Prostate gland (tissue), 2 donors: ENCODE data around the gene COPE. TPM values are rescaled to one million over a fixed set of nuclear protein-coding genes. Genes with fewer than 3 reads are reported as not detected.

Experiments
- DNase-seq: peaks from one replicate; pipeline ENCODE4 v3.0.0-alpha.2; 2019; ENCODE audit warnings: low spot score
- H3K27ac ChIP-seq, 2 donors: fragments of 200-600 bp; sonication (generic); 2 replicates each; pipeline ENCODE4 v1.5.1; 2017 to 2019
- H3K27me3 ChIP-seq: fragments of 200-600 bp; sonication (generic); replicated peaks from 2 replicates; pipeline ENCODE4 v1.5.1; 2019; ENCODE audit not compliant: insufficient read depth
- H3K36me3 ChIP-seq, 2 donors: fragments of 200-600 bp; sonication (generic); 1 replicate in 1 of 2; 2 replicates in 1 of 2; pipeline versions ENCODE4 v1.5.1 to v1.8.1; 2017 to 2019
- H3K4me1 ChIP-seq: fragments of 200-600 bp; sonication (generic); replicated peaks from 2 replicates; pipeline ENCODE4 v1.5.1; 2019
- H3K4me3 ChIP-seq, 2 donors: fragments of 200-600 bp; sonication (generic); 2 replicates each; pipeline ENCODE4 v1.5.1; 2017 to 2019
- H3K9me3 ChIP-seq: fragments of 200-600 bp; sonication (generic); 2 replicates; pipeline ENCODE4 v1.5.1; 2017
- POLR2A ChIP-seq: fragments of 450-650 bp; IDR thresholded peaks from one replicate; pipeline ENCODE4 v1.6.1; 2016; ENCODE audit warnings: antibody characterized with exemption, mild to moderate bottlenecking
- POLR2AphosphoS5 ChIP-seq: sonication (generic); formaldehyde crosslinking; IDR thresholded peaks from one replicate; pipeline ENCODE4 v1.6.1; 2017; ENCODE audit warnings: antibody characterized with exemption
- WGBS: methylation state at CpG from one replicate; pipeline ENCODE4 v1.1.5; 2018; 5-methylcytosine and 5-hydroxymethylcytosine counted together
- intact Hi-C: fragments of 100-400 bp; cut with DNase I; formaldehyde crosslinking; loops from one replicate; pipeline ENCODE4 v1.14.2; 2022
- total RNA-seq, 2 donors: library from RNA; depleted of rRNA; stranded (reverse); fragments of >200 nt; gene quantifications; one replicate each; pipeline ENCODE4 v1.1.0, GENCODE V29; 2016
- TF ChIP-seq, protein P1 (sequence below), 4 experiments: fragments of 200-600 bp in 2 of 4; fragments of 450-650 bp in 2 of 4; sonication (generic) in 2 of 4; IDR thresholded peaks; 1 replicate in 3 of 4; 2 replicates in 1 of 4; pipeline ENCODE4 v1.5.1; 2016 to 2019; ENCODE audit warnings: antibody characterized with exemption in 4 of 4, mild to moderate bottlenecking in 2 of 4, moderate library complexity in 2 of 4

The COPE gene
- total RNA-seq, 2 donors from 2014 or later = 402 to 553 TPM

DNA sequence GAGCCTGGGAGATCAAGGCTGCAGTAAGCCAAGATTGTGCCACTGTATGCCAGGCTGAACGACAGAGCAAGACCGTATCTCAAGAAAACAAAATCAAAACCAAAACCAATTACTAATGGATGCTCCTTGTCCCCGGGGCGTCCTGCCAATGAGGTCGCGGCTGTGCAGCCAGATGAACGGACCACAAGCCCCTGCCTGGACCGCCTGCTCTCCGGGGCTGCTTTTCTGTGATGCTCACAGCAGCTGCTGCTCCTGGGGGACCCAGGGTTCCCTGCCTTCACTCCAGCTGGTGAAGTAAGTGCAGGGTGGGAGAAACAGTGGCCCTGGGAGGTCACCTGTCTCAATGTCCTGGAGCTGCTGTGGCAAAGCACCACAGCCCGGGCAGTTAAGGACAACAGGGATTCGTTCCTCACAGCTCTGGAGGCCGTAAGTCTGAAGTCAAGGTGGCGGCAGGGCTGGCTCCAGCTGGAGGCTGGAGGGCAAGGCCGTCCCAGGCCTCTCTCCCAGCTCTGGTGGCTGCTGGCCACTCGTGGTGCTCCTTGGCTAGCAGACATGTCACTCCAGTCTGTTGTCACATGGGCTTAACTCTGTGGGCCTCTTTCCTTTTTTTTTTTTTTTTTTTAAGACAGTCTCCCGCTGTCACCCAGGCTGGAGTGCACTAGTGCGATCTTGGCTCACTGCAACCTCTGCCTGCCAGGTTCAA is 10.1 kb downstream of the COPE start:
- WGBS = 92% methylated on average over 17 of the region's 17 CpGs
- intact Hi-C loops = no loop called here

DNA sequence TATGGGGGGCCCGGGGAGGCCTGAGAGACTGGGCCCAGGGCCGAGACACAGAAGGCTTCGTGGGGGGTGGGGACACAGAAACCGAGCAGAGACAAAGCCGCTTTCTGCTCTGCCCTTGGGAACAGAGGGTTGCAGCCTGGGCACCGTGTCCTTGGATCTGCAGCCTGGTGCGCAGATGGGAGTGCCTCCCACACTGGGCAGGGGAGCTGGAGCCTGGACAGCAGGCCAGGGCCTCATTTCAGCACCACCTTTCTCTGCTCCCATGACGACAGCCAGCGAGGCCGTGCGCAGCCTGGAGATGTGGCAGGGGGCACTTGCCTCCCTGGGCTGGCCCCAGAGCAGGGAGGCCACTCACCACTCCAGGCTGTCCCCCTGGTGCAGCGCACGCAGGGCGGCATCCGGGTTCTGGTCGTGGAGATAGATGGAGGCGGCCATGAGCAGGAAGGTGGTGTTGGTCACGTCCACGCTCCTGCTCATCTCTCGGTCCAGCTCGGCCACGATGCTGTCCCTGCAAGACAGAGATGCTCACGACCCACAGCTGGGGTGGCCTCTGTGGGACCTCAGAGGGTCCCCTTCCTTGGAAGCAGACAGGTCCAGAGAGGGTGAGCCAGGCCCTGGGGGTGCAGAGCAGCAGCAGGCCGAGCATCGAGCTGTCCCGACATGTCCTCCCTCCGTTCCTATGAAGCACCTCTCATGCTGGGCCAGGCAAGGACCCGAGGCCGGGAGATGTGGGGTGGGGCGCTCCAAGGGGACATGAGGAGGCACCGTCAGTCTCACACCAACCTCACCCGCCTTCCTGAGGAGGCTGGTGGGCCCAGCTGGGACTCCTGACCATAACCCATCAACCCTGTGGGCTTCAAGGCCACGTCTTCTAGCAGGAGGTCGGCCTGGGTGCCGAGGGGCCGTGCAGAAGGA is 12.3 kb downstream of the COPE start:
- intact Hi-C loops = no loop called here
- Histone ChIP-seq H3K27ac (no peak overlapping the region), H3K36me3 (peaks cover 0 to 5% of the 10 kb centered on the region in 2 donors), H3K9me3 (no peaks in the 10 kb centered on the region), H3K4me1 (no peaks in the 10 kb centered on the region), H3K4me3 (no peak overlapping the region), H3K27me3 (no peaks in the 10 kb centered on the region)
- WGBS = 87% methylated on average over 27 of the region's 36 CpGs
- TF ChIP-seq POLR2AphosphoS5 (no peak), POLR2A (no peak)
- TF ChIP-seq, protein P1, sequence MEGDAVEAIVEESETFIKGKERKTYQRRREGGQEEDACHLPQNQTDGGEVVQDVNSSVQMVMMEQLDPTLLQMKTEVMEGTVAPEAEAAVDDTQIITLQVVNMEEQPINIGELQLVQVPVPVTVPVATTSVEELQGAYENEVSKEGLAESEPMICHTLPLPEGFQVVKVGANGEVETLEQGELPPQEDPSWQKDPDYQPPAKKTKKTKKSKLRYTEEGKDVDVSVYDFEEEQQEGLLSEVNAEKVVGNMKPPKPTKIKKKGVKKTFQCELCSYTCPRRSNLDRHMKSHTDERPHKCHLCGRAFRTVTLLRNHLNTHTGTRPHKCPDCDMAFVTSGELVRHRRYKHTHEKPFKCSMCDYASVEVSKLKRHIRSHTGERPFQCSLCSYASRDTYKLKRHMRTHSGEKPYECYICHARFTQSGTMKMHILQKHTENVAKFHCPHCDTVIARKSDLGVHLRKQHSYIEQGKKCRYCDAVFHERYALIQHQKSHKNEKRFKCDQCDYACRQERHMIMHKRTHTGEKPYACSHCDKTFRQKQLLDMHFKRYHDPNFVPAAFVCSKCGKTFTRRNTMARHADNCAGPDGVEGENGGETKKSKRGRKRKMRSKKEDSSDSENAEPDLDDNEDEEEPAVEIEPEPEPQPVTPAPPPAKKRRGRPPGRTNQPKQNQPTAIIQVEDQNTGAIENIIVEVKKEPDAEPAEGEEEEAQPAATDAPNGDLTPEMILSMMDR (IDR thresholded peaks at IDR 0.05) = no peak
- DNase-seq = no peak

More for the DNA sequence above, 10.1 kb downstream of the COPE start:
- Histone ChIP-seq H3K27ac (no peak overlapping the region), H3K27me3 (no peaks in the 10 kb centered on the region), H3K36me3 (peaks cover 0 to 5% of the 10 kb centered on the region in 2 donors), H3K9me3 (no peaks in the 10 kb centered on the region), H3K4me3 (no peak overlapping the region), H3K4me1 (no peaks in the 10 kb centered on the region)
- no peak for DNase-seq
- TF ChIP-seq POLR2A = no peak
- no peak for TF ChIP-seq POLR2AphosphoS5
- TF ChIP-seq, protein P1 (IDR thresholded peaks at IDR 0.05) = no peak

DNA sequence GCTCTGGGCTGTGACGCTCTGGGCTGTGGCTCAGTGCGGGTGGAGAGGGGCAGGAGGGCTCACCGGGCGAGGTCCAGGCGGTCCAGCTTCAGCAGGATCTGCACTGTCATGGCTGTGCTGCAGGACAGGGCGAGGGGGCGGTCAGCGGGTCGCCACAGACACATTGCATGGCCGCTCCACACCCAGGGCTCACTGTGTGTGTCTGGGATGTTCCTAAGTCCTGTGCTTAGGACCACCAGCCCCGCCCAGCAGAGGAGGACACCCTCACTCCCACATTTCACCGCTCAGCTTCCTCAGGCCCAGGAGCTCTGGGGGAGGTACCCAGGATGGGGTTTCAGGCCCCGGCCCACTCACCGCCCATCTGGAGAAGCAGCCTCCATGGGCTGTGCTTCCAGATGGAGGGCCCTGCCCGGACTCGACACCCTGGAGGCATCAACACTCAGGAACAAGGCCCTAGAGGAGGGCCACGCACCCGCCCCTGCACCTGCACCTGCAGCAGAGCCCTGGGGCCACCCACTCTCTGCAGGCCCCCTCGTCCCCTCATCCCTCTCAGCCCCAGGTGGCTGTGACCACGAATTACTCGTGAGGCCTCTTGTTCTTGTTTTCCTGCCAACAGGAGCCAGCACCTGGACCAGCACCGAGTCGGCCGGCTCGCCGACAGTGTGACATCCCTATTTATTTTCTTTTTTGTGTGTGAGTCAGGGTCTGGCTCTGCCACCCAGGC is 13.5 kb downstream of the COPE start:
- no peaks in the 10 kb centered on the region for H3K9me3 ChIP-seq
- TF ChIP-seq POLR2AphosphoS5 (no peak), POLR2A (no peak)
- TF ChIP-seq, protein P1 (IDR thresholded peaks at IDR 0.05) = no peak
- no peaks in the 10 kb centered on the region for H3K27me3 ChIP-seq
- peaks cover 0 to 5% of the 10 kb centered on the region in 2 donors for H3K36me3 ChIP-seq
- H3K4me3 ChIP-seq = no peak overlapping the region
- no peak overlapping the region for H3K27ac ChIP-seq
- intact Hi-C loops = no loop called here
- DNase-seq = no peak
- WGBS = 85% methylated on average over 17 of the region's 26 CpGs
- H3K4me1 ChIP-seq = no peaks in the 10 kb centered on the region

DNA sequence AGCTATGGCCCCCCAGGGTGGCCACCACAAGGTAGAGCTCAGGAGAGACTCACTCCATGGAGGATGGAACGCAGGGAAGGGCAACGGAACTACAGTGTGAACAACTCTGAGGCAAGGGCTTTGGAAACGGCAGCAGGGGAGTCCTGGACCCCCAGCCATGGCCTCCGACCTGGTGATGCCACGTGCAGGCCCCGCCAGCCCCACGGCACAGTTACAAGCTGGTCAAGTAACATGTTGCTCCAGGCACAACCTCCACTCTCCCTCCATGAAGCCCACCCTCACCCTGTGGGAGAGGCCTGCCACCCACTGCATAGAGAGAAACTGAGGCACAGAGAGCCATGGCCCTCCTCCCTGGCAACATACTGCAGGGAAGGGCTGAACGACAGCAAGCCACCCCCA is 14.1 kb downstream of the COPE start:
- intact Hi-C loops = no loop called here
- Histone ChIP-seq H3K9me3 (no peaks in the 10 kb centered on the region), H3K27ac (no peak overlapping the region), H3K4me3 (no peak overlapping the region), H3K4me1 (no peaks in the 10 kb centered on the region), H3K27me3 (no peaks in the 10 kb centered on the region), H3K36me3 (peaks cover 0 to 8% of the 10 kb centered on the region in 2 donors)
- WGBS = 91% methylated on average over 4 of the region's 8 CpGs
- no peak for DNase-seq
- TF ChIP-seq POLR2A (no peak), POLR2AphosphoS5 (no peak)
- TF ChIP-seq, protein P1 (IDR thresholded peaks at IDR 0.05) = no peak
